ENCODE data around the gene IL36B.

The IL36B gene

GRCh38 chr2:113064898-113065297 is 12.2 kb upstream of the IL36B start:
- TF ChIP-seq GATA2 (IDR thresholded peaks at IDR 0.05; ENCODE audit: low read depth, low read length) = no peak

- no peak for TF ChIP-seq GATA3 (IDR thresholded peaks at IDR 0.05; ENCODE audit: low read depth, low read length)
- no peak for TF ChIP-seq GATA2 (IDR thresholded peaks at IDR 0.05; ENCODE audit: low read depth, low read length)
Observed at GRCh38 chr2:113064281-113064680, 11.6 kb upstream of the IL36B start.

GRCh38 chr2:113061896-113062770 is 9.5 kb upstream of the IL36B start:
- TF ChIP-seq GATA2 (IDR thresholded peaks at IDR 0.05; ENCODE audit: low read depth, low read length) = no peak
- no peak for TF ChIP-seq GATA3 (IDR thresholded peaks at IDR 0.05; ENCODE audit: low read depth, low read length)

- TF ChIP-seq GATA3 (IDR thresholded peaks at IDR 0.05; ENCODE audit: low read depth, low read length) (no peak), GATA2 (IDR thresholded peaks at IDR 0.05; ENCODE audit: low read depth, low read length) (no peak)
Observed at GRCh38 chr2:113061241-113061640, 8.6 kb upstream of the IL36B start.

GRCh38 chr2:113060796-113061195 is 8.1 kb upstream of the IL36B start:
- TF ChIP-seq GATA2 (IDR thresholded peaks at IDR 0.05; ENCODE audit: low read depth, low read length) (no peak), GATA3 (IDR thresholded peaks at IDR 0.05; ENCODE audit: low read depth, low read length) (no peak)

GRCh38 chr2:113060396-113060795 is 7.7 kb upstream of the IL36B start:
- TF ChIP-seq GATA3 (IDR thresholded peaks at IDR 0.05; ENCODE audit: low read depth, low read length) (no peak), GATA2 (IDR thresholded peaks at IDR 0.05; ENCODE audit: low read depth, low read length) (no peak)

GRCh38 chr2:113058998-113059960 is 6.6 kb upstream of the IL36B start, which contains the start of gene IL36RN:
Gene IL36RN, plus strand, starts transcription at chr2:113059198. Its CDS starts 241 bp downstream, at chr2:113059439.
- TF ChIP-seq GATA3 (IDR thresholded peaks at IDR 0.05; ENCODE audit: low read depth, low read length) (no peak), GATA2 (IDR thresholded peaks at IDR 0.05; ENCODE audit: low read depth, low read length) (no peak)

- TF ChIP-seq GATA3 (IDR thresholded peaks at IDR 0.05; ENCODE audit: low read depth, low read length) = no peak
- TF ChIP-seq GATA2 (IDR thresholded peaks at IDR 0.05; ENCODE audit: low read depth, low read length) = no peak
Observed at GRCh38 chr2:113058411-113058994, 5.8 kb upstream of the IL36B start.

GRCh38 chr2:113057117-113057516 is 4.5 kb upstream of the IL36B start:
- TF ChIP-seq GATA3 (IDR thresholded peaks at IDR 0.05; ENCODE audit: low read depth, low read length) = no peak
- no peak for TF ChIP-seq GATA2 (IDR thresholded peaks at IDR 0.05; ENCODE audit: low read depth, low read length)

- TF ChIP-seq GATA2 (IDR thresholded peaks at IDR 0.05; ENCODE audit: low read depth, low read length) (no peak), GATA3 (IDR thresholded peaks at IDR 0.05; ENCODE audit: low read depth, low read length) (no peak)
Observed at GRCh38 chr2:113056521-113056920, 3.9 kb upstream of the IL36B start.

- TF ChIP-seq GATA3 (IDR thresholded peaks at IDR 0.05; ENCODE audit: low read depth, low read length) (no peak), GATA2 (IDR thresholded peaks at IDR 0.05; ENCODE audit: low read depth, low read length) (no peak)
Observed at GRCh38 chr2:113054066-113054465, 1.4 kb upstream of the IL36B start.

GRCh38 chr2:113053666-113054065 is 999 bp upstream of the IL36B start:
- TF ChIP-seq GATA3 (IDR thresholded peaks at IDR 0.05; ENCODE audit: low read depth, low read length) (no peak), GATA2 (IDR thresholded peaks at IDR 0.05; ENCODE audit: low read depth, low read length) (no peak)

GRCh38 chr2:113050921-113051895 is 1.5 kb downstream of the IL36B start:
- TF ChIP-seq GATA3 (IDR thresholded peaks at IDR 0.05; ENCODE audit: low read depth, low read length) (no peak), GATA2 (IDR thresholded peaks at IDR 0.05; ENCODE audit: low read depth, low read length) (no peak)
